Measurements from ENCODE around the gene L3MBTL3. TPM values are rescaled to one million over a fixed set of nuclear protein-coding genes. Genes with fewer than 3 reads are reported as not detected.

L3MBTL3 gene
- total RNA-seq, 2 donors from 2014 or later: 11.8 to 13.3 TPM

GRCh38 chr6:130129762-130130246, 111.4 kb downstream of the L3MBTL3 start:
- no peak for ATAC-seq (ENCODE audit: insufficient number of reproducible peaks, low FRiP score, low read depth)
- H3K4me3 ChIP-seq: no peak overlapping the region
- H3K27ac ChIP-seq: no peak overlapping the region
- H3K36me3 ChIP-seq: peaks cover 8% of the 10 kb centered on the region
- H3K4me1 ChIP-seq (ENCODE audit: control insufficient read depth in 1 of 2, low read depth in 2 of 2): no peaks in the 10 kb centered on the region
- no peak for TF ChIP-seq CTCF (IDR thresholded peaks at IDR 0.05)
- no peaks in the 10 kb centered on the region for H3K9me3 ChIP-seq
- H3K27me3 ChIP-seq (replicated peaks; ENCODE audit: insufficient read depth): no peaks in the 10 kb centered on the region
- DNase-seq (ENCODE audit: low spot score): no peak

- no peak overlapping the region for H3K4me3 ChIP-seq
- no peaks in the 10 kb centered on the region for H3K4me1 ChIP-seq (ENCODE audit: control insufficient read depth in 1 of 2, low read depth in 2 of 2)
- no peak overlapping the region for H3K27ac ChIP-seq
- no peak for ATAC-seq (ENCODE audit: insufficient number of reproducible peaks, low FRiP score, low read depth)
- H3K27me3 ChIP-seq (replicated peaks; ENCODE audit: insufficient read depth): no peaks in the 10 kb centered on the region
- peaks cover 8% of the 10 kb centered on the region for H3K36me3 ChIP-seq
- TF ChIP-seq CTCF (IDR thresholded peaks at IDR 0.05): no peak
- DNase-seq (ENCODE audit: low spot score): no peak
- no peaks in the 10 kb centered on the region for H3K9me3 ChIP-seq
Observed at GRCh38 chr6:130132286-130132701, 113.9 kb downstream of the L3MBTL3 start.

DNA sequence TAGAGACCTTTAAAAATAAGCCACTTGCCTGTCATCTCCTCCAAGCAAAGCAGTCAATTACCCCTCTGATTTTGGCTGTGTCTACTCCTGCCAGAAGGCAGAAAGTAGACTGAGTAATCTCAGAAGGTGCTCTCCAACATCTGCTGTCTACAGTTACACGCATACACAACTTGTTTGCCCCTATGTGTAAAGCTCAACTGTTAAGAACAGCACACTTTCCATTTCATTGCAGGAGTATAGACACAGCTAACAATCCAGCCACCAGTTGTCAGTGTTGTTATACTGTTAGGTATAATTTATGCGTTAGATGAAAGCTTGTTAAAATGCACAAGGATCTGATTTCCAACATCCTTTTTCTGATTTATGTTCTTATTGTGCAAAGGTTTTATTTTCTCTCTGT, 116.2 kb downstream of the L3MBTL3 start:
- no peak overlapping the region for H3K27ac ChIP-seq
- no peaks in the 10 kb centered on the region for H3K9me3 ChIP-seq
- H3K36me3 ChIP-seq: peaks cover 8% of the 10 kb centered on the region
- H3K4me3 ChIP-seq: no peak overlapping the region
- DNase-seq (ENCODE audit: low spot score): no peak
- TF ChIP-seq CTCF (IDR thresholded peaks at IDR 0.05): no peak
- no peak for ATAC-seq (ENCODE audit: insufficient number of reproducible peaks, low FRiP score, low read depth)
- H3K4me1 ChIP-seq (ENCODE audit: control insufficient read depth in 1 of 2, low read depth in 2 of 2): no peaks in the 10 kb centered on the region
- no peaks in the 10 kb centered on the region for H3K27me3 ChIP-seq (replicated peaks; ENCODE audit: insufficient read depth)

GRCh38 chr6:130136798-130137197, 118.4 kb downstream of the L3MBTL3 start:
- no peaks in the 10 kb centered on the region for H3K9me3 ChIP-seq
- ATAC-seq (ENCODE audit: insufficient number of reproducible peaks, low FRiP score, low read depth): no peak
- DNase-seq (ENCODE audit: low spot score): no peak

More at GRCh38 chr6:130136798-130137197, 118.4 kb downstream of the L3MBTL3 start:
- TF ChIP-seq CTCF (IDR thresholded peaks at IDR 0.05): no peak
- Histone ChIP-seq H3K27ac (no peak overlapping the region), H3K27me3 (replicated peaks; ENCODE audit: insufficient read depth) (no peaks in the 10 kb centered on the region), H3K4me1 (ENCODE audit: control insufficient read depth in 1 of 2, low read depth in 2 of 2) (no peaks in the 10 kb centered on the region), H3K4me3 (no peak overlapping the region), H3K36me3 (peaks cover 8% of the 10 kb centered on the region)
